ENCODE data around the gene GEMIN7.
A peak's percentile ranks its signal among the peaks of the same experiment; 100 is the strongest.

Gene GEMIN7

GRCh38 chr19:45097776-45098520 is 18.9 kb downstream of the GEMIN7 start:
- no peak overlapping the region for H2BK5ac ChIP-seq (ENCODE audit: low read length)
- no CpG with 5 or more reads among the region's 16 CpGs for WGBS, 2 donors (ENCODE audit: extremely low coverage in 2 of 2, insufficient read length in 2 of 2, insufficient replicate concordance in 1 of 2)
- no peak overlapping the region for H3K4me2 ChIP-seq (ENCODE audit: insufficient read depth, low read length, poor library complexity, severe bottlenecking)
- H3K9me3 ChIP-seq (replicated peaks in 1 of 2; ENCODE audit: control insufficient read depth in 2 of 2, insufficient read depth in 1 of 2, low read depth in 1 of 2, low read length in 2 of 2), result no peaks in the 10 kb centered on the region
- H4K91ac ChIP-seq (ENCODE audit: low read depth, low read length, poor library complexity), result no peak overlapping the region
- no peak for DNase-seq (ENCODE audit: low spot score)
- no peak overlapping the region for H3K23ac ChIP-seq (ENCODE audit: low read depth, low read length, poor library complexity)
- peaks cover 20% of the 10 kb centered on the region for H3K79me1 ChIP-seq (ENCODE audit: low read depth, low read length)
- peak overlapping the region; percentile 0 for H3K9ac ChIP-seq (ENCODE audit: low read depth, low read length, poor library complexity)
- no peak overlapping the region for H3K14ac ChIP-seq (ENCODE audit: low read length)
- H2BK15ac ChIP-seq (ENCODE audit: low read length), result no peak overlapping the region
- no peak overlapping the region for H3K4me3 ChIP-seq (ENCODE audit: low read length in 2 of 2)
- no peak overlapping the region for H2AFZ ChIP-seq (ENCODE audit: low read length)
- no peak overlapping the region for H3K27ac ChIP-seq (replicated peaks; ENCODE audit: low read length)
- no peak overlapping the region for H3K4ac ChIP-seq (ENCODE audit: low read length)
- peaks cover 5 to 16% of the 10 kb centered on the region in 2 donors for H3K36me3 ChIP-seq (replicated peaks in 1 of 2; ENCODE audit: control insufficient read depth in 2 of 2, insufficient read depth in 2 of 2, low read length in 2 of 2)
- no peak overlapping the region for H3K18ac ChIP-seq (ENCODE audit: low read length)
- no peak overlapping the region for H4K8ac ChIP-seq (ENCODE audit: low read depth, low read length)
- no peaks in the 10 kb centered on the region for H3K27me3 ChIP-seq (ENCODE audit: control insufficient read depth in 3 of 3, insufficient read depth in 3 of 3, low read depth in 1 of 3, low read length in 3 of 3)
- H2BK120ac ChIP-seq (ENCODE audit: low read depth, low read length), result no peak overlapping the region
- peaks cover 24 to 52% of the 10 kb centered on the region in 2 donors for H3K4me1 ChIP-seq (ENCODE audit: control insufficient read depth in 2 of 2, insufficient read depth in 1 of 2, low read depth in 1 of 2, low read length in 2 of 2)
- H2AK5ac ChIP-seq (ENCODE audit: low read depth, low read length), result no peak overlapping the region
- H2BK12ac ChIP-seq (ENCODE audit: low read length), result no peak overlapping the region

- Histone ChIP-seq H3K23ac (ENCODE audit: low read depth, low read length, poor library complexity) (no peak overlapping the region), H2BK120ac (ENCODE audit: low read depth, low read length) (no peak overlapping the region), H3K36me3 (replicated peaks in 1 of 2; ENCODE audit: control insufficient read depth in 2 of 2, insufficient read depth in 2 of 2, low read length in 2 of 2) (peaks cover 5 to 16% of the 10 kb centered on the region in 2 donors), H4K91ac (ENCODE audit: low read depth, low read length, poor library complexity) (no peak overlapping the region), H4K8ac (ENCODE audit: low read depth, low read length) (no peak overlapping the region), H3K4me3 (ENCODE audit: low read length in 2 of 2) (no peak overlapping the region), H2AK5ac (ENCODE audit: low read depth, low read length) (no peak overlapping the region), H3K14ac (ENCODE audit: low read length) (peak overlapping the region; percentile 28), H3K9ac (ENCODE audit: low read depth, low read length, poor library complexity) (no peak overlapping the region), H3K27ac (replicated peaks; ENCODE audit: low read length) (no peak overlapping the region), H2BK15ac (ENCODE audit: low read length) (no peak overlapping the region), H3K4me2 (ENCODE audit: insufficient read depth, low read length, poor library complexity, severe bottlenecking) (no peak overlapping the region), H3K4ac (ENCODE audit: low read length) (no peak overlapping the region), H2AFZ (ENCODE audit: low read length) (no peak overlapping the region), H3K27me3 (ENCODE audit: control insufficient read depth in 3 of 3, insufficient read depth in 3 of 3, low read depth in 1 of 3, low read length in 3 of 3) (no peaks in the 10 kb centered on the region), H2BK12ac (ENCODE audit: low read length) (no peak overlapping the region), H3K4me1 (ENCODE audit: control insufficient read depth in 2 of 2, insufficient read depth in 1 of 2, low read depth in 1 of 2, low read length in 2 of 2) (peaks cover 30 to 58% of the 10 kb centered on the region in 2 donors), H3K79me1 (ENCODE audit: low read depth, low read length) (peaks cover 22% of the 10 kb centered on the region), H3K18ac (ENCODE audit: low read length) (no peak overlapping the region), H3K9me3 (replicated peaks in 1 of 2; ENCODE audit: control insufficient read depth in 2 of 2, insufficient read depth in 1 of 2, low read depth in 1 of 2, low read length in 2 of 2) (no peaks in the 10 kb centered on the region), H2BK5ac (ENCODE audit: low read length) (no peak overlapping the region)
- WGBS, 2 donors (ENCODE audit: extremely low coverage in 2 of 2, insufficient read length in 2 of 2, insufficient replicate concordance in 1 of 2), result no CpG with 5 or more reads among the region's 15 CpGs
- no peak for DNase-seq (ENCODE audit: low spot score)
Observed at GRCh38 chr19:45098521-45099466, 19.7 kb downstream of the GEMIN7 start.

- no peak overlapping the region for H2AFZ ChIP-seq (ENCODE audit: low read length)
- H3K4me1 ChIP-seq (ENCODE audit: control insufficient read depth in 2 of 2, insufficient read depth in 1 of 2, low read depth in 1 of 2, low read length in 2 of 2), result peaks cover 31 to 62% of the 10 kb centered on the region in 2 donors
- H2BK120ac ChIP-seq (ENCODE audit: low read depth, low read length), result no peak overlapping the region
- H3K27me3 ChIP-seq (ENCODE audit: control insufficient read depth in 3 of 3, insufficient read depth in 3 of 3, low read depth in 1 of 3, low read length in 3 of 3), result no peaks in the 10 kb centered on the region
- WGBS, 2 donors (ENCODE audit: extremely low coverage in 2 of 2, insufficient read length in 2 of 2, insufficient replicate concordance in 1 of 2), result no CpG with 5 or more reads among the region's 25 CpGs
- H3K36me3 ChIP-seq (replicated peaks in 1 of 2; ENCODE audit: control insufficient read depth in 2 of 2, insufficient read depth in 2 of 2, low read length in 2 of 2), result peaks cover 6 to 14% of the 10 kb centered on the region in 2 donors
- H2BK12ac ChIP-seq (ENCODE audit: low read length), result no peak overlapping the region
- H3K18ac ChIP-seq (ENCODE audit: low read length), result no peak overlapping the region
- no peaks in the 10 kb centered on the region for H3K9me3 ChIP-seq (replicated peaks in 1 of 2; ENCODE audit: control insufficient read depth in 2 of 2, insufficient read depth in 1 of 2, low read depth in 1 of 2, low read length in 2 of 2)
- H3K4me2 ChIP-seq (ENCODE audit: insufficient read depth, low read length, poor library complexity, severe bottlenecking), result no peak overlapping the region
- H2AK5ac ChIP-seq (ENCODE audit: low read depth, low read length), result no peak overlapping the region
- H3K14ac ChIP-seq (ENCODE audit: low read length), result peak overlapping the region; percentile 28
- H4K8ac ChIP-seq (ENCODE audit: low read depth, low read length), result no peak overlapping the region
- no peak overlapping the region for H3K4me3 ChIP-seq (ENCODE audit: low read length in 2 of 2)
- H2BK15ac ChIP-seq (ENCODE audit: low read length), result no peak overlapping the region
- no peak overlapping the region for H3K23ac ChIP-seq (ENCODE audit: low read depth, low read length, poor library complexity)
- peak overlapping the region; percentile 74 for H3K9ac ChIP-seq (ENCODE audit: low read depth, low read length, poor library complexity)
- no peak for DNase-seq (ENCODE audit: low spot score)
- H3K4ac ChIP-seq (ENCODE audit: low read length), result no peak overlapping the region
- no peak overlapping the region for H2BK5ac ChIP-seq (ENCODE audit: low read length)
- H3K27ac ChIP-seq (replicated peaks; ENCODE audit: low read length), result no peak overlapping the region
- peaks cover 24% of the 10 kb centered on the region for H3K79me1 ChIP-seq (ENCODE audit: low read depth, low read length)
- no peak overlapping the region for H4K91ac ChIP-seq (ENCODE audit: low read depth, low read length, poor library complexity)
Observed at GRCh38 chr19:45099467-45100191, 20.6 kb downstream of the GEMIN7 start.

Data from neuronal stem cell (in vitro differentiated cells).